ENCODE results near the gene GGTLC2. TPM values are rescaled to one million over a fixed set of nuclear protein-coding genes. Genes with fewer than 3 reads are reported as not detected.

The GGTLC2 gene
- total and polyA plus RNA-seq, 2 experiments from 2014 or later = not detected

GRCh38 chr22:22670076-22670795, 25.8 kb downstream of the GGTLC2 start:
- no peak for DNase-seq
- Histone ChIP-seq H3K4me1 (ENCODE audit: insufficient read depth) (no peaks in the 10 kb centered on the region), H3K9ac (no peak overlapping the region), H3K36me3 (ENCODE audit: low read depth) (no peaks in the 10 kb centered on the region), H3K9me3 (ENCODE audit: low read depth) (no peaks in the 10 kb centered on the region), H3K4me2 (ENCODE audit: unreplicated experiment) (no peak overlapping the region), H3K79me2 (ENCODE audit: insufficient read depth) (no peaks in the 10 kb centered on the region), H4K20me1 (ENCODE audit: insufficient read depth) (no peaks in the 10 kb centered on the region), H3F3A (ENCODE audit: insufficient read depth) (no peaks in the 10 kb centered on the region), H2AFZ (no peak overlapping the region), H3K27me3 (replicated peaks; ENCODE audit: insufficient read depth) (peaks cover 24% of the 10 kb centered on the region), H3K4me3 (no peak overlapping the region), H3K27ac (no peak overlapping the region), H3K9me2 (ENCODE audit: insufficient read depth) (no peaks in the 10 kb centered on the region)
- in situ Hi-C loops (cut with MboI) = no loop called here
- TF ChIP-seq EZH2phosphoT487 (IDR thresholded peaks at IDR 0.05; ENCODE audit: insufficient read depth, low read depth) = no peak
- TF ChIP-seq EZH2 (IDR thresholded peaks at IDR 0.05; ENCODE audit: insufficient read depth, poor library complexity, severe bottlenecking) = no peak
- WGBS, 2 experiments (ENCODE audit: low coverage in 1 of 2, low lambda C conversion rate in 2 of 2, missing lambda C conversion rate in 2 of 2) = 31% methylated on average over 4 of the region's 4 CpGs

GRCh38 chr22:22671506-22671905, 27.1 kb downstream of the GGTLC2 start:
- H3K9ac ChIP-seq = no peak overlapping the region
- H4K20me1 ChIP-seq (ENCODE audit: insufficient read depth) = no peaks in the 10 kb centered on the region
- H3F3A ChIP-seq (ENCODE audit: insufficient read depth) = no peaks in the 10 kb centered on the region
- TF ChIP-seq EZH2phosphoT487 (IDR thresholded peaks at IDR 0.05; ENCODE audit: insufficient read depth, low read depth) (no peak), EZH2 (IDR thresholded peaks at IDR 0.05; ENCODE audit: insufficient read depth, poor library complexity, severe bottlenecking) (no peak)
- H3K4me3 ChIP-seq = no peak overlapping the region
- H3K9me3 ChIP-seq (ENCODE audit: low read depth) = no peaks in the 10 kb centered on the region
- no peaks in the 10 kb centered on the region for H3K36me3 ChIP-seq (ENCODE audit: low read depth)
- 34 to 38% methylated on average over 1 of the region's 1 CpG for WGBS, 2 experiments (ENCODE audit: low coverage in 1 of 2, low lambda C conversion rate in 2 of 2, missing lambda C conversion rate in 2 of 2)
- no peak for DNase-seq
- no peaks in the 10 kb centered on the region for H3K79me2 ChIP-seq (ENCODE audit: insufficient read depth)
- H3K27me3 ChIP-seq (replicated peaks; ENCODE audit: insufficient read depth) = peaks cover 37% of the 10 kb centered on the region
- H3K27ac ChIP-seq = no peak overlapping the region
- H3K4me1 ChIP-seq (ENCODE audit: insufficient read depth) = no peaks in the 10 kb centered on the region
- in situ Hi-C loops (cut with MboI) = no loop called here
- H3K9me2 ChIP-seq (ENCODE audit: insufficient read depth) = no peaks in the 10 kb centered on the region
- H2AFZ ChIP-seq = no peak overlapping the region
- H3K4me2 ChIP-seq (ENCODE audit: unreplicated experiment) = no peak overlapping the region

GRCh38 chr22:22673099-22673498, 28.7 kb downstream of the GGTLC2 start:
- H4K20me1 ChIP-seq (ENCODE audit: insufficient read depth) = no peaks in the 10 kb centered on the region
- no peak overlapping the region for H2AFZ ChIP-seq
- no peaks in the 10 kb centered on the region for H3F3A ChIP-seq (ENCODE audit: insufficient read depth)
- in situ Hi-C loops (cut with MboI) = no loop called here
- H3K9me3 ChIP-seq (ENCODE audit: low read depth) = no peaks in the 10 kb centered on the region
- peaks cover 44% of the 10 kb centered on the region for H3K27me3 ChIP-seq (replicated peaks; ENCODE audit: insufficient read depth)
- no peak overlapping the region for H3K9ac ChIP-seq
- no peaks in the 10 kb centered on the region for H3K9me2 ChIP-seq (ENCODE audit: insufficient read depth)
- TF ChIP-seq EZH2phosphoT487 (IDR thresholded peaks at IDR 0.05; ENCODE audit: insufficient read depth, low read depth) = no peak
- TF ChIP-seq EZH2 (IDR thresholded peaks at IDR 0.05; ENCODE audit: insufficient read depth, poor library complexity, severe bottlenecking) = no peak
- no peaks in the 10 kb centered on the region for H3K79me2 ChIP-seq (ENCODE audit: insufficient read depth)
- H3K27ac ChIP-seq = no peak overlapping the region
- no peak overlapping the region for H3K4me2 ChIP-seq (ENCODE audit: unreplicated experiment)
- 20 to 27% methylated on average over 3 of the region's 3 CpGs for WGBS, 2 experiments (ENCODE audit: low coverage in 1 of 2, low lambda C conversion rate in 2 of 2, missing lambda C conversion rate in 2 of 2)
- H3K4me1 ChIP-seq (ENCODE audit: insufficient read depth) = no peaks in the 10 kb centered on the region
- no peak overlapping the region for H3K4me3 ChIP-seq
- H3K36me3 ChIP-seq (ENCODE audit: low read depth) = no peaks in the 10 kb centered on the region
- no peak for DNase-seq

- 39 to 48% methylated on average over 2 of the region's 2 CpGs for WGBS, 2 experiments (ENCODE audit: low coverage in 1 of 2, low lambda C conversion rate in 2 of 2, missing lambda C conversion rate in 2 of 2)
- Histone ChIP-seq H3K4me3 (no peak overlapping the region), H3K4me1 (ENCODE audit: insufficient read depth) (no peaks in the 10 kb centered on the region), H3K9ac (no peak overlapping the region), H3K9me2 (ENCODE audit: insufficient read depth) (no peaks in the 10 kb centered on the region), H3K27ac (no peak overlapping the region), H2AFZ (no peak overlapping the region), H3F3A (ENCODE audit: insufficient read depth) (no peaks in the 10 kb centered on the region), H3K9me3 (ENCODE audit: low read depth) (no peaks in the 10 kb centered on the region), H3K36me3 (ENCODE audit: low read depth) (no peaks in the 10 kb centered on the region), H3K79me2 (ENCODE audit: insufficient read depth) (no peaks in the 10 kb centered on the region), H3K27me3 (replicated peaks; ENCODE audit: insufficient read depth) (peaks cover 46% of the 10 kb centered on the region), H3K4me2 (ENCODE audit: unreplicated experiment) (no peak overlapping the region), H4K20me1 (ENCODE audit: insufficient read depth) (no peaks in the 10 kb centered on the region)
- TF ChIP-seq EZH2phosphoT487 (IDR thresholded peaks at IDR 0.05; ENCODE audit: insufficient read depth, low read depth) (no peak), EZH2 (IDR thresholded peaks at IDR 0.05; ENCODE audit: insufficient read depth, poor library complexity, severe bottlenecking) (no peak)
- DNase-seq = no peak
- in situ Hi-C loops (cut with MboI) = no loop called here
These were observed 29.2 kb downstream of the GGTLC2 start for GRCh38 chr22:22673628-22674027.
